ENCODE measurements around the gene DIS3L2. TPM values are rescaled to one million over a fixed set of nuclear protein-coding genes. Genes with fewer than 3 reads are reported as not detected.

Gene DIS3L2
- total RNA-seq, 2 experiments from 2014 or later, result 20.2 to 20.6 TPM

GRCh38 chr2:231965102-231965501 lies 3.6 kb downstream of the DIS3L2 start:
- POLR2A ChIA-PET, result interaction anchor here (0.6 to 1.1 kb wide), 2 partner anchors 14 to 113 kb away, joined by 3 to 5 read pairs; no protein-coding TSS in a partner anchor

GRCh38 chr2:231966886-231967285 lies 5.4 kb downstream of the DIS3L2 start:
- no TSS peak for BruUV-seq (replicated peaks)
- POLR2A ChIA-PET, result interaction anchor here (0.5 kb wide), 1 partner anchor 9 kb away, joined by 5 read pairs; no protein-coding TSS in a partner anchor
- Histone ChIP-seq H3K4me3 (ENCODE audit: low read depth, low read length, poor library complexity, severe bottlenecking) (no peak overlapping the region), H3K9me3 (ENCODE audit: low read length) (peaks cover 12% of the 10 kb centered on the region; the same call in 1 of the 2 replicates), H3K4me1 (ENCODE audit: insufficient read depth, low read length, poor library complexity, severe bottlenecking) (peaks cover 13% of the 10 kb centered on the region), H3K36me3 (ENCODE audit: insufficient read depth, low read length) (peaks cover 4% of the 10 kb centered on the region; the same call in 1 of the 2 replicates), H3K4me2 (ENCODE audit: low read length) (no peak overlapping the region), H2AFZ (ENCODE audit: low read length) (no peak overlapping the region), H4K20me1 (ENCODE audit: insufficient read depth, low read length) (no peaks in the 10 kb centered on the region), H3K27ac (ENCODE audit: low read depth, low read length, poor library complexity, severe bottlenecking) (no peak overlapping the region), H3K9me2 (ENCODE audit: insufficient read depth, low read length) (no peaks in the 10 kb centered on the region), H3K79me2 (ENCODE audit: insufficient read depth, low read depth, low read length) (peaks cover 47% of the 10 kb centered on the region)
- TF ChIP-seq CTCF (conservative IDR thresholded peaks at IDR 0.05; ENCODE audit: low read length), result no peak
- no peak for TF ChIP-seq EZH2phosphoT487 (IDR thresholded peaks at IDR 0.05; ENCODE audit: borderline replicate concordance, low read depth, low read length)
- CTCF ChIA-PET (ENCODE audit: unreplicated experiment), result no interaction called here
- intact Hi-C loops (cut with micrococcal nuclease; ENCODE audit: unreplicated experiment), result no loop called here
- DNase-seq (ENCODE audit: low spot score), result no peak

More at GRCh38 chr2:231965102-231965501, 3.6 kb downstream of the DIS3L2 start:
- Histone ChIP-seq H3K4me2 (ENCODE audit: low read length) (0 out of 2 replicates have a peak overlapping the region, but pooled peaks have one; percentile 24), H3K36me3 (ENCODE audit: insufficient read depth, low read length) (peaks cover 1% of the 10 kb centered on the region; the same call in 1 of the 2 replicates), H3K4me3 (ENCODE audit: low read depth, low read length, poor library complexity, severe bottlenecking) (no peak overlapping the region), H3K9me2 (ENCODE audit: insufficient read depth, low read length) (no peaks in the 10 kb centered on the region), H4K20me1 (ENCODE audit: insufficient read depth, low read length) (no peaks in the 10 kb centered on the region), H3K9me3 (ENCODE audit: low read length) (peaks cover 10% of the 10 kb centered on the region; the same call in 1 of the 2 replicates), H2AFZ (ENCODE audit: low read length) (no peak overlapping the region), H3K79me2 (ENCODE audit: insufficient read depth, low read depth, low read length) (peaks cover 46% of the 10 kb centered on the region), H3K4me1 (ENCODE audit: insufficient read depth, low read length, poor library complexity, severe bottlenecking) (peaks cover 21% of the 10 kb centered on the region), H3K27ac (ENCODE audit: low read depth, low read length, poor library complexity, severe bottlenecking) (no peak overlapping the region)
- peak; percentile 11 for DNase-seq (ENCODE audit: low spot score)
- CTCF ChIA-PET (ENCODE audit: unreplicated experiment), result no interaction called here
- TF ChIP-seq EZH2phosphoT487 (IDR thresholded peaks at IDR 0.05; ENCODE audit: borderline replicate concordance, low read depth, low read length) (no peak), CTCF (conservative IDR thresholded peaks at IDR 0.05; ENCODE audit: low read length) (no peak)
- no TSS peak for BruUV-seq (replicated peaks)
- intact Hi-C loops (cut with micrococcal nuclease; ENCODE audit: unreplicated experiment), result no loop called here

GRCh38 chr2:231968820-231969219 lies 7.3 kb downstream of the DIS3L2 start:
- H3K27ac ChIP-seq (ENCODE audit: low read depth, low read length, poor library complexity, severe bottlenecking), result no peak overlapping the region
- no peak overlapping the region for H2AFZ ChIP-seq (ENCODE audit: low read length)
- CTCF ChIA-PET (ENCODE audit: unreplicated experiment), result no interaction called here
- no peaks in the 10 kb centered on the region for H4K20me1 ChIP-seq (ENCODE audit: insufficient read depth, low read length)
- H3K36me3 ChIP-seq (ENCODE audit: insufficient read depth, low read length), result peaks cover 10% of the 10 kb centered on the region
- intact Hi-C loops (cut with micrococcal nuclease; ENCODE audit: unreplicated experiment), result no loop called here
- BruUV-seq (replicated peaks), result no TSS peak
- POLR2A ChIA-PET, result interaction anchor here (0.6 kb wide), 2 partner anchors 9 to 181 kb away, joined by 3 to 4 read pairs; no protein-coding TSS in a partner anchor
- no peak overlapping the region for H3K4me3 ChIP-seq (ENCODE audit: low read depth, low read length, poor library complexity, severe bottlenecking)
- H3K9me2 ChIP-seq (ENCODE audit: insufficient read depth, low read length), result no peaks in the 10 kb centered on the region
- no peak for DNase-seq (ENCODE audit: low spot score)
- H3K9me3 ChIP-seq (ENCODE audit: low read length), result peaks cover 12% of the 10 kb centered on the region; the same call in 1 of the 2 replicates
- peaks cover 38% of the 10 kb centered on the region; the same call in 1 of the 2 replicates for H3K79me2 ChIP-seq (ENCODE audit: insufficient read depth, low read depth, low read length)
- no peak overlapping the region for H3K4me2 ChIP-seq (ENCODE audit: low read length)
- no peak for TF ChIP-seq EZH2phosphoT487 (IDR thresholded peaks at IDR 0.05; ENCODE audit: borderline replicate concordance, low read depth, low read length)
- H3K4me1 ChIP-seq (ENCODE audit: insufficient read depth, low read length, poor library complexity, severe bottlenecking), result peaks cover 13% of the 10 kb centered on the region

Data from OCI-LY7 (cell line).